PC-9 (cell line): ENCODE measurements around the gene CACNA1D. TPM values are rescaled to one million over a fixed set of nuclear protein-coding genes. Genes with fewer than 3 reads are reported as not detected.

Experiments
- BruUV-seq: library from RNA; stranded (reverse); fragments of 400-500 nt; replicated peaks from 2 replicates; lab custom pipeline; 2021; lab: Mats Ljungman, UMichigan
- CTCF ChIA-PET: fragments of 300-600 bp; sonication (Branson Sonifier 250); formaldehyde crosslinking; loops from one replicate; lab custom pipeline; 2022; ENCODE audit warnings: antibody characterized with exemption; lab: Charles Lee
- POLR2A ChIA-PET: fragments of 300-600 bp; sonication (Branson Sonifier 250); formaldehyde crosslinking; loops from one replicate; lab custom pipeline; 2022; ENCODE audit warnings: antibody characterized with exemption; ENCODE audit not compliant: unreplicated experiment; lab: Charles Lee
- DNase-seq, 2 experiments: peaks; one replicate each; pipeline versions ENCODE4 v3.0.0 to v3.0.0-alpha.2; 2015 to 2022; ENCODE audit warnings: mixed read lengths in 1 of 2
- H2AFZ ChIP-seq: fragments of 200-600 bp; sonication (generic); 2 replicates; pipeline ENCODE4 v1.8.1; 2017; ENCODE audit warnings: antibody characterized with exemption
- H3F3A ChIP-seq: fragments of 200-600 bp; sonication (generic); 2 replicates; pipeline ENCODE4 v1.8.1; 2017; ENCODE audit warnings: antibody characterized with exemption, mild to moderate bottlenecking, low read depth; ENCODE audit not compliant: insufficient read depth
- H3K27ac ChIP-seq: fragments of 200-600 bp; sonication (generic); 2 replicates; pipeline ENCODE4 v1.6.1; 2016; ENCODE audit warnings: mixed run types
- H3K27me3 ChIP-seq: fragments of 200-600 bp; sonication (generic); 2 replicates; pipeline ENCODE4 v1.6.1; 2016; ENCODE audit warnings: low read depth, mixed run types; ENCODE audit not compliant: insufficient read depth
- H3K36me3 ChIP-seq: fragments of 200-600 bp; sonication (generic); 2 replicates; pipeline ENCODE4 v1.6.1; 2016; ENCODE audit warnings: low read depth, mixed run types
- H3K4me1 ChIP-seq: fragments of 200-600 bp; sonication (generic); replicated peaks from 2 replicates; pipeline ENCODE4 v1.6.1; 2016; ENCODE audit warnings: mixed run types; ENCODE audit not compliant: insufficient read depth
- H3K4me2 ChIP-seq: fragments of 200-600 bp; sonication (generic); 2 replicates; pipeline ENCODE4 v1.6.1; 2017; ENCODE audit warnings: mixed run types
- H3K4me3 ChIP-seq: fragments of 200-600 bp; sonication (generic); 2 replicates; pipeline ENCODE4 v1.6.1; 2016; ENCODE audit warnings: mixed run types
- H3K79me2 ChIP-seq: fragments of 200-600 bp; sonication (generic); 2 replicates; pipeline ENCODE4 v1.6.1; 2017; ENCODE audit warnings: low read depth, mixed run types
- H3K9me2 ChIP-seq: fragments of 200-600 bp; sonication (generic); 2 replicates; pipeline ENCODE4 v1.8.1; 2017; ENCODE audit warnings: mild to moderate bottlenecking; ENCODE audit not compliant: insufficient read depth
- H3K9me3 ChIP-seq: fragments of 200-600 bp; sonication (generic); 2 replicates; pipeline ENCODE4 v1.8.1; 2016; ENCODE audit warnings: low read depth; ENCODE audit not compliant: insufficient read depth
- H4K20me1 ChIP-seq: fragments of 200-600 bp; sonication (generic); 2 replicates; pipeline ENCODE4 v1.8.1; 2017; ENCODE audit not compliant: insufficient read depth
- EZH2 ChIP-seq: fragments of 200-600 bp; sonication (generic); IDR thresholded peaks from 2 replicates; pipeline ENCODE4 v1.8.0; 2017; ENCODE audit warnings: antibody characterized with exemption, low read depth
- intact Hi-C: fragments of 100-400 bp; cut with micrococcal nuclease; formaldehyde crosslinking; loops from one replicate; pipeline ENCODE4 v1.10.0; 2022; ENCODE audit not compliant: unreplicated experiment
- total RNA-seq: library from RNA; stranded (reverse); gene quantifications from 2 replicates; pipeline ENCODE4 v1.2.3, GENCODE V29; 2021
- TF ChIP-seq, protein P1 (sequence below): fragments of 200-600 bp; sonication (generic); conservative IDR thresholded peaks from 2 replicates; pipeline ENCODE4 v1.6.1; 2017; ENCODE audit warnings: mixed run types, antibody characterized with exemption, mild to moderate bottlenecking, moderate library complexity

The CACNA1D gene
- total RNA-seq, 1 experiment from 2014 or later = not detected

DNA sequence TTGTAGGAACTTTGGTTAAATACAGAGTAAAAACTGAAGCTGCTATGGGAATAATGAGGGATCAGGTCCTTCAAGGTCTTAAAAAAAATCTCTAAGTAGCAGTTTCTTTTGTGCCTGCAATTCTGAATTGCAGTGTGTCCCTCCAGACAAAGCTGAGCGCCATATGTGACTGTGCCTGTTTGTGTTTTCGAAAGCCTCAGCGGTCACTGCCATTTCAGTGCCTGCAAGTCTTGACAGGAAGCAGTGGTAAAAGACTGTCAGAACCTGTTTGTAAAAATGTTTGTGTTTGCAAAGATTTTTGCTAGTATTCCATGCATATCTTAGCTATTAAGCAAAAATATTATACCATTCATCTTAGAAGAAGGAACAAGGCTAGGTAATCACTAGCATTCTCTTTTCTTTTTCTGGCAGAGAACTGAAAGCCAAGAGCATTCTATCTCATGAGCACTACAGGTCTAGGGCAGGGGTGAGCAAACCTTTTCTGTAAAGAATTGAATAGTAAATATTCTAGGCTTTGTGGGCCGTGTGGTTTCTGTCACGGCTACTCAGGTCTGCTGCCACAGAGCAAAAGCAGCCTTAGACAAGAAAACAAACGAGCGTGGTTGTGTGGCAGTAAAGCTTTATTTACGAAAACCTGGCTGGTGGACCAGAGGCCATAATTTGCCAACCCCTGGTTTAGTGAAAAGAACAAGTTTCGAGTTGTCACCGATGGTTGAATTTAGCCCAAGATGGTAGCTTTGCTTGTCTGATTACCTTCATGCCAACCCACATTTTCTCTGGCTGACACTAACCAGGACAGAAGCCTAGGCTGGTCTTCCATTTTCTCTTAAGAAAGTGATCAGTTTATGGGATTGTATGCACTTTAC lies 134.4 kb downstream of the CACNA1D start:
- no peak overlapping the region for H3K4me3 ChIP-seq
- ChIA-PET POLR2A (no interaction called here), CTCF (no interaction called here)
- no peak overlapping the region for H3K4me2 ChIP-seq
- intact Hi-C loops = no loop called here
- H3K36me3 ChIP-seq = no peaks in the 10 kb centered on the region
- BruUV-seq = no TSS peak
- no peak for TF ChIP-seq EZH2
- TF ChIP-seq, protein P1, sequence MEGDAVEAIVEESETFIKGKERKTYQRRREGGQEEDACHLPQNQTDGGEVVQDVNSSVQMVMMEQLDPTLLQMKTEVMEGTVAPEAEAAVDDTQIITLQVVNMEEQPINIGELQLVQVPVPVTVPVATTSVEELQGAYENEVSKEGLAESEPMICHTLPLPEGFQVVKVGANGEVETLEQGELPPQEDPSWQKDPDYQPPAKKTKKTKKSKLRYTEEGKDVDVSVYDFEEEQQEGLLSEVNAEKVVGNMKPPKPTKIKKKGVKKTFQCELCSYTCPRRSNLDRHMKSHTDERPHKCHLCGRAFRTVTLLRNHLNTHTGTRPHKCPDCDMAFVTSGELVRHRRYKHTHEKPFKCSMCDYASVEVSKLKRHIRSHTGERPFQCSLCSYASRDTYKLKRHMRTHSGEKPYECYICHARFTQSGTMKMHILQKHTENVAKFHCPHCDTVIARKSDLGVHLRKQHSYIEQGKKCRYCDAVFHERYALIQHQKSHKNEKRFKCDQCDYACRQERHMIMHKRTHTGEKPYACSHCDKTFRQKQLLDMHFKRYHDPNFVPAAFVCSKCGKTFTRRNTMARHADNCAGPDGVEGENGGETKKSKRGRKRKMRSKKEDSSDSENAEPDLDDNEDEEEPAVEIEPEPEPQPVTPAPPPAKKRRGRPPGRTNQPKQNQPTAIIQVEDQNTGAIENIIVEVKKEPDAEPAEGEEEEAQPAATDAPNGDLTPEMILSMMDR = no peak
- H3K9me2 ChIP-seq = no peaks in the 10 kb centered on the region
- peaks cover 8% of the 10 kb centered on the region; the same call in 1 of the 2 replicates for H3K4me1 ChIP-seq
- H3K27ac ChIP-seq = no peak overlapping the region
- peaks cover 42% of the 10 kb centered on the region for H3K27me3 ChIP-seq
- no peaks in the 10 kb centered on the region for H3K79me2 ChIP-seq
- no peaks in the 10 kb centered on the region for H3K9me3 ChIP-seq
- H4K20me1 ChIP-seq = no peaks in the 10 kb centered on the region
- H3F3A ChIP-seq = no peaks in the 10 kb centered on the region
- no peak for DNase-seq
- no peak overlapping the region for H2AFZ ChIP-seq

DNA sequence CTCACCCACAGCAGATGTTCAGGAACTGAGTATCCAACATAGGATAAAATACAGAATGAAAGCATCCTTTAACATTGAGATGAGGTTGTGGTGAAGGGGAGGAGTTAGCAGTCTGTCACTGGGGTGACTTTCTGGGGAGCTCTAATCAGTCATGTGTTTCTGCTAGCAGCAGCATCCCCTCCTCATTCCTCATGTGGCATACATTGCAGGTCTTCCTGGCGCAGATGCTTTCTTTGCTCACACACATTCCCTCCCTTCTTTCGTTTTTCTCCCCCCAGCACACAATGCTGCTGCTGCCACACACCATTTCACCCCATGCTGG lies 135.0 kb downstream of the CACNA1D start:
- ChIA-PET POLR2A (no interaction called here), CTCF (no interaction called here)
- H3K4me2 ChIP-seq = no peak overlapping the region
- H3K4me1 ChIP-seq = peaks cover 8% of the 10 kb centered on the region; the same call in 1 of the 2 replicates
- H2AFZ ChIP-seq = no peak overlapping the region
- intact Hi-C loops = no loop called here
- DNase-seq = no peak
- no peaks in the 10 kb centered on the region for H3F3A ChIP-seq
- no peak overlapping the region for H3K27ac ChIP-seq
- no peaks in the 10 kb centered on the region for H3K79me2 ChIP-seq
- H3K9me2 ChIP-seq = no peaks in the 10 kb centered on the region
- BruUV-seq = no TSS peak
- no peak overlapping the region for H3K4me3 ChIP-seq
- no peaks in the 10 kb centered on the region for H4K20me1 ChIP-seq
- no peaks in the 10 kb centered on the region for H3K9me3 ChIP-seq
- peaks cover 42% of the 10 kb centered on the region for H3K27me3 ChIP-seq
- no peaks in the 10 kb centered on the region for H3K36me3 ChIP-seq
- no peak for TF ChIP-seq EZH2
- TF ChIP-seq, protein P1 = no peak

DNA sequence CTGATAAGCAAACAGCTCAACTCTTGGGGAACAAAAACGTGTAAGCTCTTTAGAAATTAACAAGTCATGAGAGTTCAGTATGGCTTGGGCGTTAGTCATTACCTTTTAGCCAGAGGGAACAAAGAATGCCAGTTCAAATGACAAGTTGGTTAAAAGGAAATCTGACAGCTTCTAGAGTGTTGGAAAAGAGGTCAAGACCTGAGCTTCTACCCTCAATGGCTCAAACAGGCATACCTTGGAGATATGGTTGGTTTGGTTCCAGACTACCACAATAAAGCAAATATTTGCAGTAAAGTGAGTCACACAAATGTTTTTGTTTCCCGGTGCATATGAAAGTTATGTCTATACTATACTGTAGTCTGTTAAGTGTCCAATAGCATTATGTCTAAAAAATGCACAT lies 136.1 kb downstream of the CACNA1D start:
- Histone ChIP-seq H3K27me3 (peaks cover 40% of the 10 kb centered on the region), H3K4me1 (peaks cover 8% of the 10 kb centered on the region; the same call in 1 of the 2 replicates), H3K4me3 (no peak overlapping the region), H3F3A (no peaks in the 10 kb centered on the region), H3K9me2 (no peaks in the 10 kb centered on the region), H3K9me3 (no peaks in the 10 kb centered on the region), H3K79me2 (no peaks in the 10 kb centered on the region), H4K20me1 (no peaks in the 10 kb centered on the region), H2AFZ (no peak overlapping the region), H3K4me2 (0 out of 2 replicates have a peak overlapping the region, but pooled peaks have one; percentile 7), H3K27ac (no peak overlapping the region), H3K36me3 (no peaks in the 10 kb centered on the region)
- no TSS peak for BruUV-seq
- intact Hi-C loops = no loop called here
- POLR2A ChIA-PET = no interaction called here
- TF ChIP-seq, protein P1 = no peak
- TF ChIP-seq EZH2 = no peak
- CTCF ChIA-PET = no interaction called here
- peak in 1 of 2 experiments; percentile 57 for DNase-seq
